Caco-2 (cell line): ENCODE data around the gene HERC5. TPM values are rescaled to one million over a fixed set of nuclear protein-coding genes. Genes with fewer than 3 reads are reported as not detected.
A peak's percentile ranks its signal among the peaks of the same experiment; 100 is the strongest.

Experiments used
- BruUV-seq: library from RNA; stranded (reverse); fragments of 400-500 nt; replicated peaks from 2 replicates; lab custom pipeline; 2021; lab: Mats Ljungman, UMichigan
- CTCF ChIA-PET: fragments of 300-600 bp; sonication (Branson Sonifier 250); formaldehyde crosslinking; loops from one replicate; lab custom pipeline; 2022; ENCODE audit warnings: antibody characterized with exemption; lab: Charles Lee
- POLR2A ChIA-PET: fragments of 300-600 bp; sonication (Branson Sonifier 250); formaldehyde crosslinking; loops from one replicate; lab custom pipeline; 2022; ENCODE audit warnings: antibody characterized with exemption; lab: Charles Lee
- DNase-seq, 2 experiments: peaks; one replicate each; pipeline versions ENCODE4 v3.0.0 to v3.0.0-alpha.2; 2020 to 2022
- H3K27me3 ChIP-seq: replicated peaks from 2 replicates; pipeline ENCODE4 v1.6.0; 2011; ENCODE audit warnings: low read length; ENCODE audit not compliant: control insufficient read depth, insufficient read depth
- H3K36me3 ChIP-seq: 2 replicates; pipeline ENCODE4 v1.5.1; 2011; ENCODE audit warnings: low read length; ENCODE audit not compliant: control insufficient read depth, insufficient read depth
- H3K4me1 ChIP-seq: fragments of 250-450 bp; sonication (Bioruptor Pico); 2 replicates; pipeline ENCODE4 v1.5.1; 2020; ENCODE audit warnings: mild to moderate bottlenecking
- H3K4me3 ChIP-seq: 2 replicates; pipeline ENCODE4 v1.5.1; 2011; ENCODE audit warnings: low read depth, mild to moderate bottlenecking, control low read depth, low read length
- H3K9me3 ChIP-seq: fragments of 250-450 bp; sonication (Bioruptor Pico); 2 replicates; pipeline ENCODE4 v1.5.1; 2020; ENCODE audit warnings: mild to moderate bottlenecking, moderate library complexity
- H3K27ac Mint-ChIP-seq: one replicate; pipeline ENCODE4 v1.8.0; 2022; ENCODE audit warnings: mixed read lengths; ENCODE audit not compliant: unreplicated experiment
- H3K27me3 Mint-ChIP-seq: one replicate; pipeline ENCODE4 v1.8.0; 2022; ENCODE audit warnings: mixed read lengths; ENCODE audit not compliant: insufficient read depth, unreplicated experiment
- H3K36me3 Mint-ChIP-seq: one replicate; pipeline ENCODE4 v1.8.0; 2022; ENCODE audit warnings: mild to moderate bottlenecking, mixed read lengths; ENCODE audit not compliant: insufficient read depth, unreplicated experiment
- H3K4me1 Mint-ChIP-seq: one replicate; pipeline ENCODE4 v1.8.0; 2022; ENCODE audit warnings: low read depth, mixed read lengths; ENCODE audit not compliant: unreplicated experiment
- H3K4me3 Mint-ChIP-seq: one replicate; pipeline ENCODE4 v1.8.0; 2022; ENCODE audit warnings: mild to moderate bottlenecking, moderate library complexity, mixed read lengths; ENCODE audit not compliant: unreplicated experiment
- H3K9me3 Mint-ChIP-seq: one replicate; pipeline ENCODE4 v1.8.0; 2022; ENCODE audit warnings: mixed read lengths; ENCODE audit not compliant: unreplicated experiment
- intact Hi-C: fragments of 100-400 bp; cut with micrococcal nuclease; formaldehyde crosslinking; loops from one replicate; pipeline ENCODE4 v1.10.0; 2022; ENCODE audit not compliant: unreplicated experiment
- total RNA-seq: library from RNA; stranded (reverse); gene quantifications from 2 replicates; pipeline ENCODE4 v1.2.3, GENCODE V29; 2022
- TF ChIP-seq, protein P1 (sequence below), 2 experiments: fragments of 200-600 bp in 1 of 2; IDR thresholded peaks; 1 replicate in 1 of 2; 2 replicates in 1 of 2; pipeline versions ENCODE4 v1.5.1 to v1.8.0; 2011 to 2022; ENCODE audit warnings: antibody characterized with exemption in 1 of 2, control low read depth in 1 of 2, inconsistent platforms in 1 of 2, low read depth in 1 of 2, low read length in 1 of 2, mild to moderate bottlenecking in 1 of 2, moderate library complexity in 1 of 2; ENCODE audit not compliant: insufficient read depth in 1 of 2, severe bottlenecking in 1 of 2, unreplicated experiment in 1 of 2

Gene HERC5
- total RNA-seq, 1 experiment from 2014 or later: 5.6 TPM

DNA sequence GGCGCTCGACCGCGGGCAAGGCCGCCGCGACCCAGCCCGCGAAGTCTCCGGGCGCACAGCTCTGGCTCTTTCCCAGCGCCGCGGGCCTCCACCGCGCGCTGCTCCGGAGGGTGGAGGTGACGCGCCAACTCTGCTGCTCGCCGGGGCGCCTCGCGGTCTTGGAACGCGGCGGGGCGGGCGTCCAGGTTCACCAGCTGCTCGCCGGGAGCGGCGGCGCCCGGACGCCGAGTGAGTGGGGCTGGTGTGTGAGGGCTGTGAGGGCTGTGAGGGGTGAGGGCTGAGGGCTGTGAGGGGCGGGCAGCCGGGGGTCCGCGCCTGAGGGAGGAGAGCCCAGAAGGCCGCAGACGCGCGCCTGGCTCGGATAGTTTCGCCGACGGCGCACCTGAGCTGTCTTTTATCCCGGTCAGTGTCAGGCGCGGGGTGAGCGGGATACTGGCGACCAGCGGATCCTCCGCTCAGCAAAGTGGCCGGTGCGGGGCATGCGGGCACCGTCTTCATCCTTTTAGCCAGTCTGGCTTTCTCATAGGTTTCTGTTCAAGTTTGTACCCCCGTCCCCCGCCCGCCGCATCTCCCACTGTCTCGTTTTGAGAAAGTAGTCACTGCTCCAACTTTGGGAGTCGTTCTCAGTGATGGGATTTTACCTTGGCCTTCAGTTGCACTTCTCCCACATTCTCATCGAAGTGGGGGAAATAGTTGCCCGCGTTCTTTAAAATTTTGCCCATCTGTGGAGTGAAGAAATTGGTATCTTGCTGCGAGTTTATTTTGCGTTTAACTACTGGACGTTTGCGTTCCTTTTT lies 586 bp downstream of the HERC5 start:
- intact Hi-C loops: loop anchor here (2.0 kb wide), 2 partner anchors 89 to 173 kb away; partner anchors contain the start of gene PPM1K
- peak; percentile 34 to 66 for DNase-seq

DNA sequence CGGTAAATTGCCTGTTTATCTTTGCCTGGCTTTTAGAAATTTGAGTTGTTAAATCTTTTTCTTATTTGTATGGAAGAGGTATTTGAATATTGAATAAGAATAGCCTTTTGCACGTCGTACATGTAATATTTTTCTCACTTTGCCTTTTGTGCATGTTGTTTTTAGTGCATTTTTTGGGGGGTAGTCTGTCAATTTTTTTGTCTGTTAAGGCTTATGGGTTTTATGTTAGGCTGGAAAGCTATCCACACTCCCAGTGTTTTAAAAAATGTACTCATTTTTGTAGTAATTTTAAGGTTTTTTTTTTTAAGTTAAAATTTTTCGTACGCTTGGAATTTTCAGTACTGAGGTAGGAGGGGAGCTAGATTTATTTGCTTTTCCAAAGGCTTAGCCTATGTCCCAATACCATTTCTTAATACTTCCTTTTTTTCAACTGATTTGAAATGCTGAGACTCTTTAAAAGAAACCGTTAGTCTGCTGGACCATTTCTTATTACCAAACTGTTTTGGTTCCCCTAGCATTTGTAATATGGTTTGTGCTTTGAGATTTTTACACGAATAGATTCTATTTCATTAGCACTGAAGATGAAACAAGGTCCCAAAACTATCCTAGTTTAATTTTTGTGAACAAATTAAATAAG lies 1.3 kb downstream of the HERC5 start:
- Histone ChIP-seq H3K4me1 (no peaks in the 10 kb centered on the region), H3K4me3 (no peak overlapping the region), H3K9me3 (no peaks in the 10 kb centered on the region), H3K27me3 (no peaks in the 10 kb centered on the region), H3K36me3 (no peaks in the 10 kb centered on the region)
- ChIA-PET CTCF (interaction anchor here (2.4 kb wide), 1 partner anchor 57 kb away, joined by 10 read pairs; no protein-coding TSS in a partner anchor), POLR2A (no interaction called here)
- peaks cover 8% of the 10 kb centered on the region for H3K9me3 Mint-ChIP-seq
- BruUV-seq: TSS peak; percentile 54
- no peak overlapping the region for H3K27ac Mint-ChIP-seq
- H3K4me3 Mint-ChIP-seq: peak overlapping the region; percentile 87
- intact Hi-C loops: no loop called here
- no peaks in the 10 kb centered on the region for H3K4me1 Mint-ChIP-seq
- TF ChIP-seq, protein P1, sequence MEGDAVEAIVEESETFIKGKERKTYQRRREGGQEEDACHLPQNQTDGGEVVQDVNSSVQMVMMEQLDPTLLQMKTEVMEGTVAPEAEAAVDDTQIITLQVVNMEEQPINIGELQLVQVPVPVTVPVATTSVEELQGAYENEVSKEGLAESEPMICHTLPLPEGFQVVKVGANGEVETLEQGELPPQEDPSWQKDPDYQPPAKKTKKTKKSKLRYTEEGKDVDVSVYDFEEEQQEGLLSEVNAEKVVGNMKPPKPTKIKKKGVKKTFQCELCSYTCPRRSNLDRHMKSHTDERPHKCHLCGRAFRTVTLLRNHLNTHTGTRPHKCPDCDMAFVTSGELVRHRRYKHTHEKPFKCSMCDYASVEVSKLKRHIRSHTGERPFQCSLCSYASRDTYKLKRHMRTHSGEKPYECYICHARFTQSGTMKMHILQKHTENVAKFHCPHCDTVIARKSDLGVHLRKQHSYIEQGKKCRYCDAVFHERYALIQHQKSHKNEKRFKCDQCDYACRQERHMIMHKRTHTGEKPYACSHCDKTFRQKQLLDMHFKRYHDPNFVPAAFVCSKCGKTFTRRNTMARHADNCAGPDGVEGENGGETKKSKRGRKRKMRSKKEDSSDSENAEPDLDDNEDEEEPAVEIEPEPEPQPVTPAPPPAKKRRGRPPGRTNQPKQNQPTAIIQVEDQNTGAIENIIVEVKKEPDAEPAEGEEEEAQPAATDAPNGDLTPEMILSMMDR (IDR thresholded peaks at IDR 0.05; ENCODE audit: insufficient read depth in 1 of 2, low read depth in 1 of 2, low read length in 1 of 2, severe bottlenecking in 1 of 2, unreplicated experiment in 1 of 2): no peak
- no peak for DNase-seq
- peaks cover 9% of the 10 kb centered on the region for H3K36me3 Mint-ChIP-seq
- H3K27me3 Mint-ChIP-seq: peaks cover 3% of the 10 kb centered on the region

More for the DNA sequence above, 586 bp downstream of the HERC5 start:
- Histone ChIP-seq H3K4me3 (peak overlapping the region; percentile 50), H3K27me3 (no peaks in the 10 kb centered on the region), H3K9me3 (no peaks in the 10 kb centered on the region), H3K36me3 (no peaks in the 10 kb centered on the region), H3K4me1 (no peaks in the 10 kb centered on the region)
- Mint-ChIP-seq H3K36me3 (peaks cover 9% of the 10 kb centered on the region), H3K9me3 (peaks cover 10% of the 10 kb centered on the region), H3K27ac (peak overlapping the region; percentile 81), H3K4me3 (peak overlapping the region; percentile 87), H3K4me1 (no peaks in the 10 kb centered on the region), H3K27me3 (peaks cover 3% of the 10 kb centered on the region)
- TF ChIP-seq, protein P1 (IDR thresholded peaks at IDR 0.05; ENCODE audit: insufficient read depth in 1 of 2, low read depth in 1 of 2, low read length in 1 of 2, severe bottlenecking in 1 of 2, unreplicated experiment in 1 of 2): no peak
- CTCF ChIA-PET: interaction anchor here (0.5 to 2.4 kb wide), 7 partner anchors 12 to 424 kb away, joined by 3 to 12 read pairs (median 5); partner anchors contain the start of gene HERC6
- no TSS peak for BruUV-seq
- POLR2A ChIA-PET: no interaction called here

DNA sequence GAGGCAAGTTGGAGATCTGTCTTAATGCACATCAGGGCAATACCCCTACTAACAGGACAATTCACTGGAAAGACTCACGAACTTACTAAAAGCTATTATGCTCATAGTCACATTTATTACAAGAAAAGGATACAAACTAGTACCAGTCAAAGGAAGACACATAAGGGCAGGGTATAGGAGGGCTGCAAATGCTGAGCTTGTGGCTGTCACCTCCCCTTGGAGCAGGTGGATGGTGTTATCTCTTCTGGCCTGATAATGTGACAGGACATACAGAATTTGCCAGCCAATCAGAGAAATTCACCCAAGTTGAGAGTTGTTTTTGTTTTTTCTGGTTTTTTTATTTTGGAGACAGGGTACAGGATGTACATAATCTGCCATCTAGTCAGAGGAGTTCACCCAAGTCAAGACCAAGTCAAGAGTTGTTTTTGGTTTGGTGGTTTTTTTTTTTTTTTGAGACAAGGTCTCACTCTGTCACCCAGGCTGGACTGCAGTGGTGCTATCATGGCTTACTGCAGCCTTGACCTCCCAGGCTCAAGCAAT lies 8.8 kb downstream of the HERC5 start:
- TF ChIP-seq, protein P1 (IDR thresholded peaks at IDR 0.05; ENCODE audit: insufficient read depth in 1 of 2, low read depth in 1 of 2, low read length in 1 of 2, severe bottlenecking in 1 of 2, unreplicated experiment in 1 of 2): no peak
- Histone ChIP-seq H3K4me3 (no peak overlapping the region), H3K36me3 (no peaks in the 10 kb centered on the region), H3K27me3 (no peaks in the 10 kb centered on the region), H3K9me3 (no peaks in the 10 kb centered on the region), H3K4me1 (no peaks in the 10 kb centered on the region)
- CTCF ChIA-PET: interaction anchor here (0.6 kb wide), 1 partner anchor 125 kb away, joined by 6 read pairs; no protein-coding TSS in a partner anchor
- no peaks in the 10 kb centered on the region for H3K27me3 Mint-ChIP-seq
- intact Hi-C loops: no loop called here
- no peak overlapping the region for H3K27ac Mint-ChIP-seq
- no peaks in the 10 kb centered on the region for H3K36me3 Mint-ChIP-seq
- BruUV-seq: no TSS peak
- POLR2A ChIA-PET: no interaction called here
- no peak for DNase-seq
- H3K4me1 Mint-ChIP-seq: no peaks in the 10 kb centered on the region
- no peaks in the 10 kb centered on the region for H3K9me3 Mint-ChIP-seq
- H3K4me3 Mint-ChIP-seq: no peak overlapping the region
